ENCODE measurements around the gene CDT1.

DNA sequence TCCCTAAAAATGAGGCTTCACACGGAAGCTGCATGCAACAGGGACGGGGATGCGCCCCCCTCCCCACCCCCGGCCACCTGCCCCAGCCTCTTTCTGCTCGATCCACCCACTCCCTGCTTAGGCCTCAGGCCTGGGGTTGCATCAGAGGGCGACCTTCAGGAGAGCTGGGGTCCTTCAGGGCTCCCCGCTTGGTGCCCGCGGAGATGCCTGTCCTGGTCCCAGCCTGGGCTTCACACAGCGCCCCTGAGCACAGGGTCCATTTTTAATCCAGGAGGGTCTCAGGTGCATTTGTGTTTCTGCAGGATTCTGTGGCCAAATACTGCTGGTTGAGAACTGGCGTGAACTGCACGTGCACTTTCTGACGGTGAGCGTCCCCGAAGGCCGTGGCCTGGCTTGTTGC is 15.5 kb downstream of the CDT1 start:
- TF ChIP-seq, protein P1, sequence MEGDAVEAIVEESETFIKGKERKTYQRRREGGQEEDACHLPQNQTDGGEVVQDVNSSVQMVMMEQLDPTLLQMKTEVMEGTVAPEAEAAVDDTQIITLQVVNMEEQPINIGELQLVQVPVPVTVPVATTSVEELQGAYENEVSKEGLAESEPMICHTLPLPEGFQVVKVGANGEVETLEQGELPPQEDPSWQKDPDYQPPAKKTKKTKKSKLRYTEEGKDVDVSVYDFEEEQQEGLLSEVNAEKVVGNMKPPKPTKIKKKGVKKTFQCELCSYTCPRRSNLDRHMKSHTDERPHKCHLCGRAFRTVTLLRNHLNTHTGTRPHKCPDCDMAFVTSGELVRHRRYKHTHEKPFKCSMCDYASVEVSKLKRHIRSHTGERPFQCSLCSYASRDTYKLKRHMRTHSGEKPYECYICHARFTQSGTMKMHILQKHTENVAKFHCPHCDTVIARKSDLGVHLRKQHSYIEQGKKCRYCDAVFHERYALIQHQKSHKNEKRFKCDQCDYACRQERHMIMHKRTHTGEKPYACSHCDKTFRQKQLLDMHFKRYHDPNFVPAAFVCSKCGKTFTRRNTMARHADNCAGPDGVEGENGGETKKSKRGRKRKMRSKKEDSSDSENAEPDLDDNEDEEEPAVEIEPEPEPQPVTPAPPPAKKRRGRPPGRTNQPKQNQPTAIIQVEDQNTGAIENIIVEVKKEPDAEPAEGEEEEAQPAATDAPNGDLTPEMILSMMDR (IDR thresholded peaks at IDR 0.05) = no peak
- no peak for TF ChIP-seq EP300 (IDR thresholded peaks at IDR 0.05)
